Measurements from ENCODE around the gene AIFM1. TPM values are rescaled to one million over a fixed set of nuclear protein-coding genes. Genes with fewer than 3 reads are reported as not detected.

AIFM1 gene
- polyA plus RNA-seq, 2 of the 4 experiments (the other 2 are of a cell fraction): 90.2 to 103 TPM

GRCh38 chrX:130173190-130173895 is 7.7 kb upstream of the AIFM1 start:
- Histone ChIP-seq H3K27ac (peak overlapping the region in 1 of 2 experiments; percentile 57; a peak in 2 of 6 replicates), H3K4me2 (peak overlapping the region; percentile 35; the same call in 1 of the 3 replicates), H3K9me3 (no peaks in the 10 kb centered on the region), H3K4me1 (peaks cover 24% of the 10 kb centered on the region; the same call in 2 of the 3 replicates), H3K4me3 (no peak overlapping the region)
- FAIRE-seq (peak; percentile 68), DNase-seq (ENCODE audit: low read depth in 1 of 2, low spot score in 1 of 2) (no peak), ATAC-seq (no peak)
- ChIA-PET POLR2A (interaction anchor here (1.0 kb wide), 1 partner anchor 8 kb away, joined by 9 read pairs; the partner anchor contains the start of gene AIFM1), CTCF (interaction anchor here (0.9 to 2.2 kb wide), 3 partner anchors 18 to 51 kb away, joined by 3 to 15 read pairs (median 3); no protein-coding TSS in a partner anchor)
- TF ChIP-seq E2F6 (IDR thresholded peaks at IDR 0.05; ENCODE audit: borderline replicate concordance, low read depth) (no peak), ZC3H11A (IDR thresholded peaks at IDR 0.05) (no peak), MYC (IDR thresholded peaks at IDR 0.05; ENCODE audit: borderline replicate concordance, low read length) (no peak), CBX2 (IDR thresholded peaks at IDR 0.05; ENCODE audit: borderline replicate concordance, low read depth) (no peak), GATA3 (IDR thresholded peaks at IDR 0.05; ENCODE audit: borderline replicate concordance) (no peak), REST (IDR thresholded peaks at IDR 0.05) (no peak), TP53 (CRISPR knock-in tag; IDR thresholded peaks at IDR 0.05) (no peak), HOXB13 (CRISPR knock-in tag; IDR thresholded peaks at IDR 0.05; ENCODE audit: low read depth) (no peak), PBX3 (IDR thresholded peaks at IDR 0.05) (no peak), HOXB5 (CRISPR knock-in tag; IDR thresholded peaks at IDR 0.05) (no peak)
- WGBS (ENCODE audit: missing lambda C conversion rate): 62% methylated on average over 7 of the region's 7 CpGs

GRCh38 chrX:130172127-130172845 is 6.6 kb upstream of the AIFM1 start:
- no peak for ATAC-seq
- H3K4me3 ChIP-seq: peak overlapping the region; percentile 84; the same call in 2 of the 3 replicates

More at GRCh38 chrX:130172127-130172845, 6.6 kb upstream of the AIFM1 start:
- WGBS (ENCODE audit: missing lambda C conversion rate): 95% methylated on average over 23 of the region's 34 CpGs
- H3K4me2 ChIP-seq: peak overlapping the region; percentile 98
- no peak for FAIRE-seq
- peak overlapping the region in 1 of 2 experiments; percentile 83; a peak in 2 of 6 replicates for H3K27ac ChIP-seq
- H3K9me3 ChIP-seq: no peaks in the 10 kb centered on the region
- DNase-seq (ENCODE audit: low read depth in 1 of 2, low spot score in 1 of 2): no peak
- ChIA-PET POLR2A (no interaction called here), CTCF (interaction anchor here (1.0 to 1.2 kb wide), 2 partner anchors 20 to 111 kb away, joined by 3 to 5 read pairs; no protein-coding TSS in a partner anchor)
- peaks cover 26% of the 10 kb centered on the region; the same call in 2 of the 3 replicates for H3K4me1 ChIP-seq
- TF ChIP-seq RNF2 (IDR thresholded peaks at IDR 0.05; ENCODE audit: borderline replicate concordance, low read depth) (no peak), FOSB (CRISPR knock-in tag; IDR thresholded peaks at IDR 0.05) (no peak), JUN (IDR thresholded peaks at IDR 0.05) (no peak), CHD2 (IDR thresholded peaks at IDR 0.05; ENCODE audit: low read length, partially characterized antibody) (no peak), KDM5A (IDR thresholded peaks at IDR 0.05) (no peak), HOXB13 (CRISPR knock-in tag; IDR thresholded peaks at IDR 0.05; ENCODE audit: low read depth) (no peak), EP300 (IDR thresholded peaks at IDR 0.05) (no peak), NPAS2 (CRISPR knock-in tag; IDR thresholded peaks at IDR 0.05; ENCODE audit: borderline replicate concordance) (no peak), MYC (IDR thresholded peaks at IDR 0.05; ENCODE audit: borderline replicate concordance, low read length) (no peak), ZFP36 (IDR thresholded peaks at IDR 0.05; ENCODE audit: borderline replicate concordance, partially characterized antibody) (no peak), REST (IDR thresholded peaks at IDR 0.05) (no peak), HDAC2 (IDR thresholded peaks at IDR 0.05) (no peak)

All from A549 (cell line).